ENCODE data around the gene FOXRED1. TPM values are rescaled to one million over a fixed set of nuclear protein-coding genes. Genes with fewer than 3 reads are reported as not detected.

Gene FOXRED1
- total and polyA plus RNA-seq, 2 of the 13 experiments (the other 11 are each of a cell fraction or from before 2014, with no cell fraction given): 29.6 to 42.9 TPM

- in situ Hi-C loops (cut with HindIII; ENCODE audit: extremely low pct_ligation_motif_present, low pct_unique_long_range_greater_than_20kb) (no loop called here), intact Hi-C loops (cut with micrococcal nuclease; ENCODE audit: unreplicated experiment) (no loop called here)
- Histone ChIP-seq H3K9ac (ENCODE audit: insufficient read depth, low read depth, low read length) (no peak overlapping the region), H2AFZ (ENCODE audit: low read length) (no peak overlapping the region), H3K4me2 (ENCODE audit: low read depth, low read length) (no peak overlapping the region), H4K20me1 (ENCODE audit: insufficient read depth, low read length) (no peaks in the 10 kb centered on the region), H3K4me1 (ENCODE audit: insufficient read depth, low read length) (peaks cover 47% of the 10 kb centered on the region), H3K27ac (ENCODE audit: extremely low read length, insufficient read depth, low read length) (no peak overlapping the region), H3K79me2 (ENCODE audit: insufficient read depth, low read length) (peaks cover 5% of the 10 kb centered on the region), H3K4me3 (replicated peaks in 1 of 3; ENCODE audit: insufficient read depth in 1 of 3, low read depth in 2 of 3, low read length in 3 of 3) (no peak overlapping the region), H3K9me3 (ENCODE audit: low read length) (no peaks in the 10 kb centered on the region), H3K27me3 (ENCODE audit: control insufficient read depth in 1 of 2, insufficient read depth in 2 of 2, low read length in 2 of 2) (no peaks in the 10 kb centered on the region), H3K36me3 (replicated peaks in 1 of 2; ENCODE audit: control insufficient read depth in 1 of 2, insufficient read depth in 2 of 2, low read length in 2 of 2) (peaks cover 16 to 19% of the 10 kb centered on the region in 2 experiments)
- FAIRE-seq (no peak), ATAC-seq (no peak), DNase-seq (ENCODE audit: low spot score) (no peak)
- CTCF ChIA-PET (ENCODE audit: low intra/inter-chr PET ratio, low total read pairs): no interaction called here
- WGBS (ENCODE audit: low lambda C conversion rate): 88% methylated on average over 8 of the region's 8 CpGs
- TF ChIP-seq GABPB1 (CRISPR knock-in tag; IDR thresholded peaks at IDR 0.05) (no peak), PCBP2 (optimal IDR thresholded peaks at IDR 0.05; ENCODE audit: low read depth, low read length, poor library complexity, severe bottlenecking) (no peak), ESRRA (CRISPR knock-in tag; IDR thresholded peaks at IDR 0.05; ENCODE audit: low read depth) (no peak), MLXIP (CRISPR knock-in tag; IDR thresholded peaks at IDR 0.05; ENCODE audit: borderline replicate concordance) (no peak), SRF (IDR thresholded peaks at IDR 0.05; ENCODE audit: low read depth, low read length) (no peak)
- POLR2A ChIA-PET: no interaction called here
- no TSS peak for BruUV-seq (replicated peaks)
Observed at GRCh38 chr11:126279191-126279590, 10.2 kb downstream of the FOXRED1 start.

GRCh38 chr11:126280595-126280994 is 11.6 kb downstream of the FOXRED1 start:
- DNase-seq (ENCODE audit: low spot score) (no peak), FAIRE-seq (no peak), ATAC-seq (no peak)
- Histone ChIP-seq H3K27ac (ENCODE audit: extremely low read length, insufficient read depth, low read length) (no peak overlapping the region), H3K27me3 (ENCODE audit: control insufficient read depth in 1 of 2, insufficient read depth in 2 of 2, low read length in 2 of 2) (no peaks in the 10 kb centered on the region), H4K20me1 (ENCODE audit: insufficient read depth, low read length) (no peaks in the 10 kb centered on the region), H3K4me2 (ENCODE audit: low read depth, low read length) (no peak overlapping the region), H3K9me3 (ENCODE audit: low read length) (no peaks in the 10 kb centered on the region), H2AFZ (ENCODE audit: low read length) (no peak overlapping the region), H3K79me2 (ENCODE audit: insufficient read depth, low read length) (peaks cover 10% of the 10 kb centered on the region), H3K4me3 (replicated peaks in 1 of 3; ENCODE audit: insufficient read depth in 1 of 3, low read depth in 2 of 3, low read length in 3 of 3) (no peak overlapping the region), H3K4me1 (ENCODE audit: insufficient read depth, low read length) (peaks cover 55% of the 10 kb centered on the region), H3K36me3 (replicated peaks in 1 of 2; ENCODE audit: control insufficient read depth in 1 of 2, insufficient read depth in 2 of 2, low read length in 2 of 2) (peaks cover 5 to 9% of the 10 kb centered on the region in 2 experiments; a peak in 4 of 5 replicates), H3K9ac (ENCODE audit: insufficient read depth, low read depth, low read length) (no peak overlapping the region)
- no TSS peak for BruUV-seq (replicated peaks)
- TF ChIP-seq SALL1 (CRISPR knock-in tag; IDR thresholded peaks at IDR 0.05) (no peak), JUNB (CRISPR knock-in tag; IDR thresholded peaks at IDR 0.05; ENCODE audit: borderline replicate concordance) (0 out of 2 replicates have a peak, but pooled peaks have one; percentile 17), ZNF432 (CRISPR knock-in tag; IDR thresholded peaks at IDR 0.05; ENCODE audit: borderline replicate concordance) (no peak)
- intact Hi-C loops (cut with micrococcal nuclease; ENCODE audit: unreplicated experiment) (no loop called here), in situ Hi-C loops (cut with HindIII; ENCODE audit: extremely low pct_ligation_motif_present, low pct_unique_long_range_greater_than_20kb) (no loop called here)
- 100% methylated on average over 5 of the region's 5 CpGs for WGBS (ENCODE audit: low lambda C conversion rate)
- ChIA-PET CTCF (ENCODE audit: low intra/inter-chr PET ratio, low total read pairs) (no interaction called here), POLR2A (no interaction called here)

Measured in HepG2 (cell line).